Osteoblast (primary cell): ENCODE results near the gene TLCD5. TPM values are rescaled to one million over a fixed set of nuclear protein-coding genes. Genes with fewer than 3 reads are reported as not detected.

ENCODE experiments used
- DNase-seq: peaks from one replicate; pipeline ENCODE4 v3.0.0; 2011; ENCODE audit warnings: low spot score, mixed read lengths; ENCODE audit not compliant: insufficient read length; ENCODE audit errors: missing footprints
- H2AFZ ChIP-seq: 2 replicates; pipeline ENCODE4 v1.6.0; 2011; ENCODE audit warnings: mild to moderate bottlenecking, low read length
- H3K27ac ChIP-seq: 2 replicates; pipeline ENCODE4 v1.5.1; 2011; ENCODE audit warnings: mild to moderate bottlenecking, low read depth, low read length, moderate library complexity
- H3K27me3 ChIP-seq: 2 replicates; pipeline ENCODE4 v1.6.0; 2012; ENCODE audit warnings: mild to moderate bottlenecking, control low read depth, inconsistent platforms, low read length, moderate library complexity; ENCODE audit not compliant: insufficient read depth
- H3K36me3 ChIP-seq: 2 replicates; pipeline ENCODE4 v1.5.1; 2011; ENCODE audit warnings: mild to moderate bottlenecking, low read length, control low read depth, moderate library complexity; ENCODE audit not compliant: insufficient read depth
- H3K4me1 ChIP-seq: 2 replicates; pipeline ENCODE4 v1.5.1; 2011; ENCODE audit warnings: mild to moderate bottlenecking, low read length, control low read depth, moderate library complexity; ENCODE audit not compliant: insufficient read depth
- H3K4me2 ChIP-seq: 2 replicates; pipeline ENCODE4 v1.6.0; 2011; ENCODE audit warnings: mild to moderate bottlenecking, low read length; ENCODE audit not compliant: insufficient read depth
- H3K4me3 ChIP-seq: fragments of 200-600 bp; sonication (generic); 3 replicates; pipeline ENCODE4 v1.5.1; 2012; ENCODE audit warnings: mild to moderate bottlenecking, low read length, inconsistent platforms; ENCODE audit not compliant: insufficient read depth
- H3K79me2 ChIP-seq: 2 replicates; pipeline ENCODE4 v1.6.0; 2012; ENCODE audit warnings: mild to moderate bottlenecking, low read length, control low read depth, inconsistent platforms; ENCODE audit not compliant: insufficient read depth
- H3K9me3 ChIP-seq: 2 replicates; pipeline ENCODE4 v1.5.1; 2011; ENCODE audit warnings: low read depth, low read length, control low read depth
- H4K20me1 ChIP-seq: 2 replicates; pipeline ENCODE4 v1.6.0; 2012; ENCODE audit warnings: mild to moderate bottlenecking, low read length, control low read depth; ENCODE audit not compliant: insufficient read depth
- CTCF ChIP-seq: IDR thresholded peaks from 2 replicates; pipeline ENCODE4 v1.5.1; 2011; ENCODE audit warnings: mild to moderate bottlenecking, low read depth, low read length, moderate library complexity; ENCODE audit errors: extremely low read depth
- total RNA-seq: library from RNA; depleted of rRNA; stranded (reverse); fragments of >200 nt; gene quantifications from 2 replicates; pipeline ENCODE4 v1.2.3, GENCODE V29; 2012

The TLCD5 gene
- total RNA-seq, 1 donor, result 11.9 TPM

GRCh38 chr11:120365512-120365911 is 40.4 kb downstream of the TLCD5 start:
- H2AFZ ChIP-seq, result no peak overlapping the region
- H3K9me3 ChIP-seq, result no peaks in the 10 kb centered on the region
- TF ChIP-seq CTCF, result no peak
- H3K79me2 ChIP-seq, result peaks cover 90% of the 10 kb centered on the region
- H3K4me2 ChIP-seq, result no peak overlapping the region
- peaks cover 7% of the 10 kb centered on the region for H3K4me1 ChIP-seq
- no peak overlapping the region for H3K27ac ChIP-seq
- no peaks in the 10 kb centered on the region for H3K36me3 ChIP-seq
- no peak overlapping the region for H3K4me3 ChIP-seq
- H4K20me1 ChIP-seq, result peaks cover 68% of the 10 kb centered on the region
- no peaks in the 10 kb centered on the region for H3K27me3 ChIP-seq
- no peak for DNase-seq

- Histone ChIP-seq H2AFZ (no peak overlapping the region), H3K36me3 (no peaks in the 10 kb centered on the region), H3K27ac (no peak overlapping the region), H3K4me3 (no peak overlapping the region), H3K79me2 (peaks cover 92% of the 10 kb centered on the region), H4K20me1 (peaks cover 39% of the 10 kb centered on the region), H3K4me1 (no peaks in the 10 kb centered on the region), H3K4me2 (no peak overlapping the region), H3K9me3 (no peaks in the 10 kb centered on the region), H3K27me3 (no peaks in the 10 kb centered on the region)
- TF ChIP-seq CTCF, result no peak
- DNase-seq, result no peak
Measured at GRCh38 chr11:120372296-120372695, 47.2 kb downstream of the TLCD5 start.

- Histone ChIP-seq H3K9me3 (no peaks in the 10 kb centered on the region), H3K27me3 (no peaks in the 10 kb centered on the region), H4K20me1 (peaks cover 23% of the 10 kb centered on the region), H3K27ac (no peak overlapping the region), H3K4me3 (no peak overlapping the region), H3K36me3 (no peaks in the 10 kb centered on the region), H3K4me2 (no peak overlapping the region), H3K79me2 (peaks cover 92% of the 10 kb centered on the region), H2AFZ (no peak overlapping the region), H3K4me1 (no peaks in the 10 kb centered on the region)
- no peak for DNase-seq
- TF ChIP-seq CTCF, result no peak
Measured at GRCh38 chr11:120375076-120375475, 50.0 kb downstream of the TLCD5 start.

- peaks cover 19% of the 10 kb centered on the region for H4K20me1 ChIP-seq
Measured at GRCh38 chr11:120376547-120377182, 51.6 kb downstream of the TLCD5 start.

More at GRCh38 chr11:120376547-120377182, 51.6 kb downstream of the TLCD5 start:
- no peak for DNase-seq
- Histone ChIP-seq H3K4me1 (peaks cover 3% of the 10 kb centered on the region), H3K27me3 (no peaks in the 10 kb centered on the region), H2AFZ (no peak overlapping the region), H3K4me3 (no peak overlapping the region), H3K79me2 (peaks cover 92% of the 10 kb centered on the region), H3K36me3 (no peaks in the 10 kb centered on the region), H3K9me3 (no peaks in the 10 kb centered on the region), H3K27ac (no peak overlapping the region), H3K4me2 (no peak overlapping the region)
- TF ChIP-seq CTCF, result no peak
